ENCODE results near the gene DUSP8. TPM values are rescaled to one million over a fixed set of nuclear protein-coding genes. Genes with fewer than 3 reads are reported as not detected.

DUSP8 gene
- total RNA-seq, 1 donor from 2014 or later, result 2.4 TPM

GRCh38 chr11:1560649-1561251 is 11.3 kb downstream of the DUSP8 start:
- Mint-ChIP-seq H3K9me3 (no peaks in the 10 kb centered on the region), H3K27me3 (ENCODE audit: insufficient read depth) (no peaks in the 10 kb centered on the region), H3K27ac (no peak overlapping the region), H3K36me3 (ENCODE audit: low read depth) (no peaks in the 10 kb centered on the region), H3K4me3 (no peak overlapping the region), H3K4me1 (ENCODE audit: low read depth) (no peaks in the 10 kb centered on the region)
- DNase-seq (ENCODE audit: low spot score), result no peak
- intact Hi-C loops (cut with micrococcal nuclease), result no loop called here

GRCh38 chr11:1560002-1560648 is 11.9 kb downstream of the DUSP8 start:
- no peaks in the 10 kb centered on the region for H3K4me1 Mint-ChIP-seq (ENCODE audit: low read depth)
- intact Hi-C loops (cut with micrococcal nuclease), result no loop called here
- no peaks in the 10 kb centered on the region for H3K27me3 Mint-ChIP-seq (ENCODE audit: insufficient read depth)
- no peak overlapping the region for H3K4me3 Mint-ChIP-seq
- no peak overlapping the region for H3K27ac Mint-ChIP-seq
- no peaks in the 10 kb centered on the region for H3K9me3 Mint-ChIP-seq
- DNase-seq (ENCODE audit: low spot score), result no peak
- no peaks in the 10 kb centered on the region for H3K36me3 Mint-ChIP-seq (ENCODE audit: low read depth)

GRCh38 chr11:1559111-1559951 is 12.7 kb downstream of the DUSP8 start:
- DNase-seq (ENCODE audit: low spot score), result no peak

GRCh38 chr11:1558775-1559110 is 13.3 kb downstream of the DUSP8 start:
- Mint-ChIP-seq H3K36me3 (ENCODE audit: low read depth) (no peaks in the 10 kb centered on the region), H3K4me3 (no peak overlapping the region), H3K27me3 (ENCODE audit: insufficient read depth) (peaks cover 2% of the 10 kb centered on the region), H3K27ac (no peak overlapping the region), H3K9me3 (no peaks in the 10 kb centered on the region), H3K4me1 (ENCODE audit: low read depth) (no peaks in the 10 kb centered on the region)
- intact Hi-C loops (cut with micrococcal nuclease), result no loop called here
- DNase-seq (ENCODE audit: low spot score), result no peak

More at GRCh38 chr11:1559111-1559951, 12.7 kb downstream of the DUSP8 start:
- Mint-ChIP-seq H3K36me3 (ENCODE audit: low read depth) (no peaks in the 10 kb centered on the region), H3K4me3 (no peak overlapping the region), H3K4me1 (ENCODE audit: low read depth) (no peaks in the 10 kb centered on the region), H3K9me3 (no peaks in the 10 kb centered on the region), H3K27me3 (ENCODE audit: insufficient read depth) (peaks cover 2% of the 10 kb centered on the region), H3K27ac (no peak overlapping the region)
- intact Hi-C loops (cut with micrococcal nuclease), result no loop called here

GRCh38 chr11:1557904-1558774 is 13.9 kb downstream of the DUSP8 start:
- intact Hi-C loops (cut with micrococcal nuclease), result no loop called here
- peaks cover 2% of the 10 kb centered on the region for H3K27me3 Mint-ChIP-seq (ENCODE audit: insufficient read depth)
- H3K4me3 Mint-ChIP-seq, result no peak overlapping the region
- no peak for DNase-seq (ENCODE audit: low spot score)
- H3K9me3 Mint-ChIP-seq, result no peaks in the 10 kb centered on the region
- no peaks in the 10 kb centered on the region for H3K36me3 Mint-ChIP-seq (ENCODE audit: low read depth)
- H3K4me1 Mint-ChIP-seq (ENCODE audit: low read depth), result no peaks in the 10 kb centered on the region
- H3K27ac Mint-ChIP-seq, result no peak overlapping the region

GRCh38 chr11:1557051-1557884 is 14.8 kb downstream of the DUSP8 start:
- no peak overlapping the region for H3K27ac Mint-ChIP-seq
- intact Hi-C loops (cut with micrococcal nuclease), result no loop called here
- no peaks in the 10 kb centered on the region for H3K9me3 Mint-ChIP-seq
- peaks cover 2% of the 10 kb centered on the region for H3K27me3 Mint-ChIP-seq (ENCODE audit: insufficient read depth)
- no peaks in the 10 kb centered on the region for H3K36me3 Mint-ChIP-seq (ENCODE audit: low read depth)
- no peaks in the 10 kb centered on the region for H3K4me1 Mint-ChIP-seq (ENCODE audit: low read depth)
- no peak for DNase-seq (ENCODE audit: low spot score)
- H3K4me3 Mint-ChIP-seq, result no peak overlapping the region

- H3K36me3 Mint-ChIP-seq (ENCODE audit: low read depth), result no peaks in the 10 kb centered on the region
- peaks cover 2% of the 10 kb centered on the region for H3K27me3 Mint-ChIP-seq (ENCODE audit: insufficient read depth)
- H3K27ac Mint-ChIP-seq, result no peak overlapping the region
- DNase-seq (ENCODE audit: low spot score), result no peak
- H3K4me1 Mint-ChIP-seq (ENCODE audit: low read depth), result no peaks in the 10 kb centered on the region
- no peaks in the 10 kb centered on the region for H3K9me3 Mint-ChIP-seq
- no peak overlapping the region for H3K4me3 Mint-ChIP-seq
- intact Hi-C loops (cut with micrococcal nuclease), result no loop called here
Observed at GRCh38 chr11:1556278-1556902, 15.7 kb downstream of the DUSP8 start.

- H3K27me3 Mint-ChIP-seq (ENCODE audit: insufficient read depth), result peaks cover 2% of the 10 kb centered on the region
Observed at GRCh38 chr11:1555713-1556153, 16.3 kb downstream of the DUSP8 start.

GRCh38 chr11:1554981-1555712 is 16.9 kb downstream of the DUSP8 start:
- H3K9me3 Mint-ChIP-seq, result no peaks in the 10 kb centered on the region
- no peak overlapping the region for H3K4me3 Mint-ChIP-seq
- intact Hi-C loops (cut with micrococcal nuclease), result no loop called here
- no peaks in the 10 kb centered on the region for H3K36me3 Mint-ChIP-seq (ENCODE audit: low read depth)
- H3K27me3 Mint-ChIP-seq (ENCODE audit: insufficient read depth), result peaks cover 2% of the 10 kb centered on the region
- no peak overlapping the region for H3K27ac Mint-ChIP-seq
- no peaks in the 10 kb centered on the region for H3K4me1 Mint-ChIP-seq (ENCODE audit: low read depth)
- DNase-seq (ENCODE audit: low spot score), result no peak

More at GRCh38 chr11:1555713-1556153, 16.3 kb downstream of the DUSP8 start:
- no peaks in the 10 kb centered on the region for H3K36me3 Mint-ChIP-seq (ENCODE audit: low read depth)
- H3K4me1 Mint-ChIP-seq (ENCODE audit: low read depth), result no peaks in the 10 kb centered on the region
- no peak overlapping the region for H3K27ac Mint-ChIP-seq
- intact Hi-C loops (cut with micrococcal nuclease), result no loop called here
- no peak for DNase-seq (ENCODE audit: low spot score)
- no peaks in the 10 kb centered on the region for H3K9me3 Mint-ChIP-seq
- no peak overlapping the region for H3K4me3 Mint-ChIP-seq

GRCh38 chr11:1553808-1554594 is 18.1 kb downstream of the DUSP8 start:
- intact Hi-C loops (cut with micrococcal nuclease), result no loop called here
- H3K27ac Mint-ChIP-seq, result no peak overlapping the region
- H3K9me3 Mint-ChIP-seq, result no peaks in the 10 kb centered on the region
- H3K4me1 Mint-ChIP-seq (ENCODE audit: low read depth), result no peaks in the 10 kb centered on the region
- DNase-seq (ENCODE audit: low spot score), result no peak
- H3K4me3 Mint-ChIP-seq, result no peak overlapping the region
- H3K27me3 Mint-ChIP-seq (ENCODE audit: insufficient read depth), result peaks cover 5% of the 10 kb centered on the region
- no peaks in the 10 kb centered on the region for H3K36me3 Mint-ChIP-seq (ENCODE audit: low read depth)

All from activated T-helper 1 cell treated with anti-CD3 and anti-CD28 coated beads, Interleukin-12 subunit alpha, Interleukin-12 subunit beta, Interleukin-2, Interleukin-4 antibody, amounts not matched to agents 30 ng/mL and 10 ng/mL and 1 ng/mL, durations not matched to agents 14 hours and 24 hours and 36 hours (primary cell).